ENCODE results near the gene PSMA4.
"Not testable (repeated sequence)": the region's sequence is repeated elsewhere in the genome, so short reads cannot be mapped to it uniquely, and the experiment has no call there.

The PSMA4 gene

DNA sequence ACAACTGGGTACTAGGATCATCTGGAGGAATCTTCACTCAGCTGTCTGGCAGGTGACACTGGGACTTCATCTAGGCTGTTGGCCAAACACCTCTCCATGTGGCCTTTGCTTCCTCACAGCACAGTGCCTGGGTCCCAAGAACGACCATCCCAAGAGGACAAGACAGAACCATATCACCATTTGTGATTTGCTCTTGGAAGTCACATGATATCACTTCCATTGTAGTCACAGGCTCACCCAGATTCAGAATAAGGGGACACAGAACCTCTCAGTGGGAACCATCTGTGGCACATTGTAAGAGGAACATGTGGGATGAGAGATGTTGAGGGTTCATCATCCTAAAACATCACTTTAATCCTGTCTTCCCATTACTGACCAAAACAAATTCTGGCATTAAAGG lies 1.9 kb upstream of the PSMA4 start:
- Mint-ChIP-seq H3K27ac (no peak overlapping the region), H3K4me1 (peaks cover 29% of the 10 kb centered on the region), H3K9me3 (no peaks in the 10 kb centered on the region), H3K27me3 (no peaks in the 10 kb centered on the region), H3K4me3 (no peak overlapping the region), H3K36me3 (ENCODE audit: low read depth) (peaks cover 23% of the 10 kb centered on the region)
- ATAC-seq (no peak), DNase-seq (no peak)

DNA sequence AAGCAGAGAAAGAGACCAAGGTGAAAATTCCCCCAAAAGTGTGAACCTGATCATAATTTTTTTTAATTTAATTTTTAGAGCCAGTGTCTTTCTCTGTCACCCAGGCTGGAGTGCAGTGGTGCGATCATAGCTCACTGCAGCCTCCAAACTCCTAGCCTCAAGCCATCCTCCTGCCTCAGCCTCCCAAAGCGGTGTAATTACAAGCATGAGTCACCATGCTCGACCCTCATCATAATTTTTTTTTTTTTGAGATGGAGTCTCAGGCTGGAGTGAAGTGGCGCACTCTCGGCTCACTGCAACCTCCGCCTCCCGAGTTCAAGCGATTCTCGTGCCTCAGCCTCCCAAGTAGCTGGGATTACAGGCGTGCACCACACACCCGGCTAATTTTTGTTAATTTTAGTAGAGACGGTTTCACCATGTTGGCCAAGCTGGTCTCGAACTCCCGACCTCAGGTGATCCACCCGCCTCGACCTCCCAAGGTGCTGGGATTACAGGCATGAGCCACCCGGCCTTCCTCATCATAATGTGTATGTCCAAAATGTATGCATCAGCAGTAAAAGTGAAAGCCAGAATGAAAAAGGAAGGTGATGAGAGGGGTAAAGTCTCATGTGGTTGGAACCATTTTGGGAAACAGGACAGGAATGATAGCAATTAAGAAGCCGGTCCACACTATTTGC lies 642 bp upstream of the PSMA4 start:
- H3K27me3 Mint-ChIP-seq, ATAC-seq, H3K9me3 Mint-ChIP-seq: not testable (repeated sequence)
- Mint-ChIP-seq H3K27ac (peak overlapping the region; percentile 93), H3K4me1 (peaks cover 31% of the 10 kb centered on the region), H3K36me3 (ENCODE audit: low read depth) (peaks cover 24% of the 10 kb centered on the region), H3K4me3 (peak overlapping the region; percentile 92)
- DNase-seq: peak; percentile 8

DNA sequence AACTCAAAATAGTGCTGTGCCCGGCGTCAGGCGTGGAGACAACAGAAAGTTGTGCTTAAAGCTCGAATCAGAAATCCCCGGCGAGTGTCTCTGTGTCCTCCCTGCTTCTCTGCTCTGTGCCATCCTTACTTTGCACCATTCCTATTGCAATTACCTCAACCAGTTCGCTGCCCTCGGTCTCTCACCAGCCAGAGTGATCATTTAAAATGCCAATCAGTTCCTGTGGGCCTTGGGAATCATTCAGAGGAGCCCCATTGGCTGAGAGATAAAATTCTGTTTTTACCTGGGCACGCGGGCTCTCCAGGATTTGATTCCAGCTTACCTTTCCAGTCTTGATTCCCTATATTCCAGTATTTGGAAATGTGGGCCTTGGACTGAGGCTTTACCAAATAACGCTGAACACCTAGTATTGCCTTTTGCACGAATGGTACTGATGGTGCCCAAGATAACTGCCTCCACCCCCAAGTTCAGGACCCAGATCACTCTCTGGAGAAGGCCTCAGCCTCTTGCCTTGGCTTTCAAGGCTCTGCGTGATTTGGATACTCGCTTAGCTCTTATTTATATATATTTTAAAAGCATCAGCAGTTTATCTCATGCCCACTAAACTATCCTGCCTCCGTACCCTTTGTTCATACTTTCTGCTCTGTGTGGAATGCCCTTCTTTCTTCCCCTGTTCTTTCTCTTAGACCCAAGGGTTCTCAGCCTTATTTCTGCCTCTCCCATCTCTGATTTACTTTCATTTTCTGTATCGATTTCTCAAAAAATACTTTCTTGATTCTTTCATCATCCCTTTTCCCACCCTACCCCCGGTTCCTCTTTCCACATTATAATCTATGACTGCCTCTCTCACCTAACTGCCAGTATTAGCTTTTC lies 863 bp downstream of the PSMA4 start:
- Mint-ChIP-seq H3K36me3 (ENCODE audit: low read depth) (peaks cover 37% of the 10 kb centered on the region), H3K9me3 (no peaks in the 10 kb centered on the region), H3K4me3 (peak overlapping the region; percentile 92), H3K4me1 (peaks cover 32% of the 10 kb centered on the region), H3K27me3 (no peaks in the 10 kb centered on the region), H3K27ac (peak overlapping the region; percentile 93)
- peak; percentile 11 for ATAC-seq
- DNase-seq: peak; percentile 7

DNA sequence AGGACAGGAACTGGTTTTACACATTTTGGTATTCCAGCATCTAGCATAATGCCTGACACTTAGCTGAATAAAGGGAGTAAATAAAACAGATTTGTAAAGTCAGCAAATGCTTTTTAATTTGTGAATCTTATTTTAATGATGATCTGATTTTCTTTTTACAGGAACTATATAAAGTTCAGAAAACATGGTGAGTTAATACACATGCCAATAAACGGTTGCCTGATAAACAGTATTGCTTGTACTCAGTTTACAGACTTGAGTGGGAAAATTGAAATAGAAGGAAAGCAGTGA lies 1.4 kb downstream of the PSMA4 start:
- no peaks in the 10 kb centered on the region for H3K9me3 Mint-ChIP-seq

DNA sequence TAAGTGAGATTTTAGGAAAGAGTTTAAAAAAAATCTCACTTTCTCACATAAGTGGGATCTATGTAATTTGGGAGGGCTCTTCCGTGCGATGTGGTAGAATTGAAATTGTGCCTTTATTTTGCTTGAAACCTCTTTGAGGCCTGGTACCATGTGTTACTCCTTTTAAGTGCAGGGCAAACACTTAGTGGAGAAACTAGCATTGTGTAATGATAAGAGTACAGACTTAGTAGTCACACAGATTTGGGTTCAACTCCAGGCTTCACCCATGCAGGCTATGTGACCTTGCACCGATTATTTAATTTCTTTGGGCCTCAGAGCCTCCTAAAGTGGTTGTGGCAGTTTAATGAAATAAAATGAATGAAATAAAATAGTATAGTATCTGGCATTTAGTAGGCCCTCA lies 2.4 kb downstream of the PSMA4 start:
- Mint-ChIP-seq H3K4me1 (peaks cover 32% of the 10 kb centered on the region), H3K27me3 (no peaks in the 10 kb centered on the region), H3K9me3 (no peaks in the 10 kb centered on the region), H3K36me3 (ENCODE audit: low read depth) (peaks cover 45% of the 10 kb centered on the region), H3K27ac (peak overlapping the region; percentile 93), H3K4me3 (peak overlapping the region; percentile 92)
- DNase-seq (no peak), ATAC-seq (no peak)

More for the DNA sequence above, 1.4 kb downstream of the PSMA4 start:
- Mint-ChIP-seq H3K27me3 (no peaks in the 10 kb centered on the region), H3K27ac (peak overlapping the region; percentile 93), H3K4me1 (peaks cover 32% of the 10 kb centered on the region), H3K36me3 (ENCODE audit: low read depth) (peaks cover 42% of the 10 kb centered on the region), H3K4me3 (peak overlapping the region; percentile 92)
- no peak for ATAC-seq
- DNase-seq: no peak

DNA sequence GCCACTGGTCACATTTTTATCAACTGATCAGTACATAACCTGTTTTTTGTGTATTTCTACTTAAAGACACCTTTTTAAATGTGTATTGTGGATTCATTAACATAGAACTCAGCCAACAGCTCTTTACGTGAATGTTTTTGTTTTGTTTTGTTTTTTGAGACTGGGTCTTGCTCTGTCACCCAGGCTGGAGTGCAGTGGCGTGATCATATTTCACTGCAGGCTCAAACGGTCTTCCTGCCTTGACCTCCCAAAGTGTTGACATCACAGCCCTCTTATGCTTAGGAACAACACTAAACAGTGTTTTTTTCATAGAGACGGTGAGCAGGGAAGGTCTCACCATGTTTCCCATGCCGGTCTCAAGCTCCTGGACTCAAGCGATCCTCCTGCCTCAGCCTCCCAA lies 9.9 kb downstream of the PSMA4 start:
- Mint-ChIP-seq H3K27ac (no peak overlapping the region), H3K9me3 (no peaks in the 10 kb centered on the region), H3K36me3 (ENCODE audit: low read depth) (peaks cover 38% of the 10 kb centered on the region), H3K27me3 (no peaks in the 10 kb centered on the region), H3K4me3 (no peak overlapping the region), H3K4me1 (no peaks in the 10 kb centered on the region)
- ATAC-seq (no peak), DNase-seq (no peak)

DNA sequence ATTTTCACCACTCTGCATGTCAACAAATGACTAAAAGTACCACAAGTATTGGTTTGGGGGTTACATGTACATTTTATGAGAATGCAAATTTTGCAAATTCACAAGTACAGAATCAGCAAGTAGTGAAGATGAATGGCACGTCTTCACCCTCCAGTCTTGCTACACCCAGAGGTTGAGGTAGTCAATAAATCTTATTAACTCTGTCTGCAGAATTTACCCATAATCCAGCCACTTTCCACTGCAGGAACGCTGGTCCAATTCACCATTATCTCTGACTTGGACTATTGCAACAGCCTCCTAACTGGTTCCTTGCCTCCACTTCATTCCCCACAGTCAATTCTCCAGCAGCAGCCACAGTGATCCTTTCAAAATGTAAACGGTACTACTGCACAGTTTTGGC lies 10.6 kb downstream of the PSMA4 start:
- H3K27me3 Mint-ChIP-seq: no peaks in the 10 kb centered on the region
- no peaks in the 10 kb centered on the region for H3K9me3 Mint-ChIP-seq
- DNase-seq (no peak), ATAC-seq (no peak)
- H3K36me3 Mint-ChIP-seq (ENCODE audit: low read depth): peaks cover 32% of the 10 kb centered on the region
- no peaks in the 10 kb centered on the region for H3K4me1 Mint-ChIP-seq
- no peak overlapping the region for H3K27ac Mint-ChIP-seq
- no peak overlapping the region for H3K4me3 Mint-ChIP-seq

DNA sequence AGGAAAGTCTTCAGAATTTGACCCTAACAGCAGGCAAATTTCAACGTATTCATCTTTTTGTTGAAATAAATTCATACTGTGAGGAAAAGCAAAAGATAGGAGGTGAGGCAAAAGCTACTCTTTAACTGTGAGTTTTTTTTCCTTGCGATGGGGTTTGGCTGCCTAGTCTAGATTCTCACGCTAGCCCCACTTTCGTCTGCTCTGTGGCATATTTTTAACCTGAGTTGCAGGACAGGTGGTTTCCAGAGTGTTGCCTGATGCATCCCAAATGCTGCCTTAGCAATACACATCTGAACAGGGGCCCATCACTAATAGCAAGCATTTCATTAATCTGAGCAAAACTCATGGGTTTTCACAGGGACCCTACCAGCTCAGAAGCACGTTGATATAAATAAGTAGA lies 11.7 kb downstream of the PSMA4 start:
- Mint-ChIP-seq H3K4me3 (no peak overlapping the region), H3K27ac (no peak overlapping the region), H3K4me1 (no peaks in the 10 kb centered on the region), H3K36me3 (ENCODE audit: low read depth) (peaks cover 23% of the 10 kb centered on the region), H3K27me3 (no peaks in the 10 kb centered on the region), H3K9me3 (no peaks in the 10 kb centered on the region)
- DNase-seq (no peak), ATAC-seq (no peak)

DNA sequence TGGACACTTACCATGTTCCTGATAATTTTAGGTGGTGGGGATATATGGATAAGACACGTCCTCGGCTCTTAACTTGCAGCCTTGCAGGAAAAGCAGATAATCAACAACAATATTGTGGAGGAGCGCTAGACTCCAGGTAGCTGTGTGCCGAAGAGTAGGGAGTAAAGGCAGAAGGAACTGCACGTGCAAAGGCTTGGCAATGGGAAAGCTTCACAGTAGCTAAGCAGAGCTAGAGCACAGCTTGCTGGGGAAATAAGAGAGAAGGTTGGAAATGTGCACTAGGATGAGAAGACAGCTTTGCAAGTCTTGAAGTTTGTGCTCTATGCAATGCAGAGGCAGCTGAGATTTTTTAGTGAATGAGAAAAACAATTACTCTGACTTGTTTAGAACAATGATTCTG lies 12.4 kb downstream of the PSMA4 start:
- H3K9me3 Mint-ChIP-seq: no peaks in the 10 kb centered on the region
- ATAC-seq (no peak), DNase-seq (no peak)
- peaks cover 21% of the 10 kb centered on the region for H3K36me3 Mint-ChIP-seq (ENCODE audit: low read depth)
- no peaks in the 10 kb centered on the region for H3K4me1 Mint-ChIP-seq
- H3K27ac Mint-ChIP-seq: no peak overlapping the region
- H3K4me3 Mint-ChIP-seq: no peak overlapping the region
- H3K27me3 Mint-ChIP-seq: no peaks in the 10 kb centered on the region

DNA sequence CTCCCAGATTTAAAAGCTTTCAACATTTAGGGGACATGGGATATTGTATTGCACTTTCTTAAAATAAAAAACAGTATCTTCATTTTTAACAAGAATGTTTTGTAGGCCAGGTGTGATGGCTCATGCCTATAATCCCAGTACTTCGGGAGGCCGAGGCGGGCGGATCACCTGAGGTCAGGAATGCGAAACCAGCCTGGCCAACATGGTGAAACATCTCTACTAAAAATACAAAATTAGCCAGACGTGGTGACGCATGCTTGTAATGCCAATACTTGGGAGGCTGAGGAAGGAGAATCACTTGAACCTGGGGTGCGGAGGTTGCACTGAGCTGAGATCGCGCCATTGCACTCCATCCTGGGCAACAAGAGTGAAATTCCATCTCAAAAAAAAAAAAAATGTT lies 20.0 kb downstream of the PSMA4 start:
- DNase-seq, H3K9me3 Mint-ChIP-seq: not testable (repeated sequence)

DNA sequence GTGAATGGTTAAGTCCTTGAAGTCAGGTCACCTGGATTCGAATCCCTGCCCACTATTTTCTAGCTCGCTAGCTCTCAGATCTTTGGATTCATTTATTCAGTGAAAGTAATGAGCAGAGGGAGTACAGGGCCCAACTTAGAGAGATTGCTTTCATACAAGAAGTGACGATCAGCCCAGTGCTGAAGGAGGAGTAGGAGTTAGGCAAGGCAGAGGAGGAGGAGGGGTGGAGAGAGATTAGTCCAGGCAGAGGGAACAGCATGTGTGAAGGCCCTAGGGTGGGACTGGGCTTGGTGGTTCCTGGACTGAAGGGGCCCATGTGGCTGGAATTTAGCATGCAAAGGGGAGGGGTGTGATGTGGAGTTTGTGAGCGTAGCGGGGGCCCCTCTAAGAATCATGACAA lies 21.2 kb downstream of the PSMA4 start:
- Mint-ChIP-seq H3K36me3 (ENCODE audit: low read depth) (no peaks in the 10 kb centered on the region), H3K27me3 (peaks cover 12% of the 10 kb centered on the region), H3K27ac (no peak overlapping the region), H3K4me3 (no peak overlapping the region), H3K9me3 (no peaks in the 10 kb centered on the region), H3K4me1 (peaks cover 16% of the 10 kb centered on the region)
- DNase-seq: no peak
- no peak for ATAC-seq

More for the DNA sequence above, 20.0 kb downstream of the PSMA4 start:
- H3K4me3 Mint-ChIP-seq; H3K27ac Mint-ChIP-seq; H3K4me1 Mint-ChIP-seq; ATAC-seq; H3K36me3 Mint-ChIP-seq (ENCODE audit: low read depth); H3K27me3 Mint-ChIP-seq: not testable (repeated sequence)

DNA sequence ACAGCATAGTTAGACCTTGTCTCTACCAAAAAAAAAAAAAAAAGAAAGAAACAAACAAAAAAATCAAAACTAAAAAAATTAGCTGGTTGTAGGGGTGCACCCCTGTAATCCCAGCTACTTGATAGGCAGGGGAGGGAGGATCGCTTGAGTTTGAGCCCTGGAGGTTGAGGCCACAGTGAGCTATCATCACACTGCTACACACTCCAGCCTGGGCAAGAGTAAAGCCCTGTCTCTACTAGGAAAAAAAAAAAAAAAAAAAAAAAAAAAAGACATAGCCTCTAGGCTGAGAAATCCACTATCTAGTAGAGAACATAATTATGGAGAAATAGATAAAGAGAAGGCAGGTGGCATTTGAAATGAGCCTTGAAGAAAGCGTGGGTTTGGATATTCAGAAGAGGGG lies 22.8 kb downstream of the PSMA4 start:
- Mint-ChIP-seq H3K27ac (no peak overlapping the region), H3K4me3 (no peak overlapping the region), H3K27me3 (peaks cover 21% of the 10 kb centered on the region), H3K4me1 (peaks cover 25% of the 10 kb centered on the region), H3K9me3 (no peaks in the 10 kb centered on the region), H3K36me3 (ENCODE audit: low read depth) (no peaks in the 10 kb centered on the region)
- ATAC-seq (no peak), DNase-seq (no peak)

DNA sequence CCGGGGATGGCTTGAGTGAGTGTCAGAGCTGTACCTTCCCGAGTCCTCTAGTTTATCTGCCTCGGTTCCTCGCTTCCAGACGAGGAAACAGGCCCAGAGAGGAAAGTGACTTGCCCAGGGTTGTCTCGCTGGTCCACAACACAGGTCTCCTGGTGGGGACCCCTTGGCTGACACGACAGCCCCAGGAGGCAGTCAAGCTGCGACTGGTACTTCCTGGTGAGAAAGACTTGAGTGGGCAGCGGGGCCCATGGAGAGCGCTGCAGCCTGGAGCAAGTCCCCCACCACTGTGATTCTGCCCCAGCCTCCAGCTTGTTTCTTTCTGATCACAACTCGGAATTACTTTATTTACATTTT lies 24.5 kb downstream of the PSMA4 start:
- Mint-ChIP-seq H3K9me3 (no peaks in the 10 kb centered on the region), H3K27ac (no peak overlapping the region), H3K27me3 (peaks cover 21% of the 10 kb centered on the region), H3K36me3 (ENCODE audit: low read depth) (no peaks in the 10 kb centered on the region), H3K4me3 (peak overlapping the region; percentile 85), H3K4me1 (peaks cover 27% of the 10 kb centered on the region)
- peak; percentile 15 for ATAC-seq
- DNase-seq: peak; percentile 4

DNA sequence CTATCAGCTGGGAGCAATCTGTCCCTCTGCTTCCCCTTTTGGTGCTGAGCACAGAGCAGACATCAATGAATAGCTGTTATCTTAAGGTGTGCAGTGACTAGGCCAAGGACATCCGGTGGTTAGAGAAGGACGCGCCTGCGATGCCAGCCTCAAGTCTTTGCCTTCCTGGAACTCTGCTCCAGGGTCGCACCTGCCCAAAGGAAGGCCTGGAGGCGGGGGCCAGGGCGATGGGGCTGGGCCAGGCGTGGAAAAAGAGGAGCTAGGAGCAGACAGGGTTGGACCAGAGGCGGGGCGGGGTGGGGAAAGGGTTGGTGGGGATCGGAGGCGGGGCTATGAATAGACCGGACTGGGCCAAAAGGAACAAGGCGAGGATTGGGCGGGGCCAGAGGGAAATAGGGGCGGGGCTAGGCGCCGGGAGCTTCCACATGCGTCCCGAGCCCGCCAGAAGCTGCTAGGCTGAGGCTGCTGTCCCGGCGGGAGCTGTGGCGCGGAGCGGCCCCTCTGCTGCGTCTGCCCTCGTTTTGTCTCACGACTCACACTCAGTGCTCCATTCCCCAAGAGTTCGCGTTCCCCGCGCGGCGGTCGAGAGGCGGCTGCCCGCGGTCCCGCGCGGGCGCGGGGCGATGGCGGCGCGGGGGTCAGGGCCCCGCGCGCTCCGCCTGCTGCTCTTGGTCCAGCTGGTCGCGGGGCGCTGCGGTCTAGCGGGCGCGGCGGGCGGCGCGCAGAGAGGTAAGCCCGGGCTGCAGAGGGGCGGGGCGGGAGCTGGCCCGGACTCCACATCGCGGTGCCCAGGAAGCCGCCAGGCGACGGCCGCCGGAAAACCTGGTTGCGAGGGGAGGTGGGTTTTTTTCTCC lies 25.1 kb downstream of the PSMA4 start, which contains the start of gene CHRNA5:
Gene CHRNA5, plus strand, starts transcription at position 424 of the 854 bp plus-strand sequence. Its CDS starts 200 bp downstream, at position 624.
- H3K27me3 Mint-ChIP-seq: peaks cover 21% of the 10 kb centered on the region
- H3K9me3 Mint-ChIP-seq: no peaks in the 10 kb centered on the region
- peak; percentile 80 for ATAC-seq
- peak; percentile 81 for DNase-seq
- no peaks in the 10 kb centered on the region for H3K36me3 Mint-ChIP-seq (ENCODE audit: low read depth)
- H3K4me1 Mint-ChIP-seq: peaks cover 27% of the 10 kb centered on the region
- H3K27ac Mint-ChIP-seq: peak within 1 kb of the TSS; percentile 65
- H3K4me3 Mint-ChIP-seq: peak within 1 kb of the TSS; percentile 85

All from activated naive CD8-positive, alpha-beta T cell treated with anti-CD3 and anti-CD28 coated beads, Interleukin-2, amount 50 U/mL, for 24 hours (primary cell).